Measurements from ENCODE around the gene GJD3. TPM values are rescaled to one million over a fixed set of nuclear protein-coding genes. Genes with fewer than 3 reads are reported as not detected.

The GJD3 gene
- total RNA-seq, 1 experiment from 2014 or later = not detected

DNA sequence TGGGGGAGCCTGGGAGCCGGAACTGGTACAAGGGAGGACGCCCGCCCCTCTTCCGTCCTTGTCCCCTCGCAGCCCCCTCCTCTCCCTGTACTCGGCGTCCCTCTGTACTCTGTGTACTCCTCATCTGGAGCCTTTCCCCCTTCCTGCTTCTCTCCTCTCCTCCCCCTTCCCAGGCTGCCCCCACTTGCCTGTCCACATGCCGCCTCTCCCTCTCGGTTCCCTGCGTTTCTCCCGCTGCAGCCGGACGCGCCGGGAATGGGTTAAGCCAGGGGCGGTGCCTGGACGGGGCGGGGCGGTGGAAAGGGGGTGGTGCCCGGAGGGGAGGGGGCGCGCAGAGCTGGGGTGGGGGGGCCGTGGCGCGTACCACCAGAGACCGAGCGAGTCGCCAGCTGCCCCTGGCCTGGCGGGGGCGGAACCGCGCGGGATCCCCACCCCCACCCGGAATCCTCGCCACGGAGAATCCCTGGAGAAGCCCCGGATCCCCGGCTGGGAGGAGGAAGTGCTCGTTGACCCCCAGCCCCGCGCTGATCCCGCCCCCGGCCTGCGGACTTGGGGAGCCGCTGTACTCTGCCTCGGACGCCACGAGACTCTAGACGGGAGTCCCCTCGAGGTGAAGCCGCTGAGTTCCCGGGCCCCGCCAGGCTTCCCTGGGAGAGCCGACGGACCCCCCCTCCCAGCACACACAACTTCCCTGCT is 22.6 kb downstream of the GJD3 start:
- peaks cover 50% of the 10 kb centered on the region for H3K79me2 ChIP-seq (ENCODE audit: low read depth)
- ChIA-PET CTCF (interaction anchor here (1.2 kb wide), 1 partner anchor 25 kb away, joined by 11 read pairs; no protein-coding TSS in a partner anchor), POLR2A (ENCODE audit: unreplicated experiment) (no interaction called here)
- peak overlapping the region; percentile 82 for H2AFZ ChIP-seq
- H3K9me2 ChIP-seq (ENCODE audit: insufficient read depth) = no peaks in the 10 kb centered on the region
- H3K36me3 ChIP-seq (ENCODE audit: low read depth) = no peaks in the 10 kb centered on the region
- H3K4me1 ChIP-seq (replicated peaks; ENCODE audit: insufficient read depth) = peaks cover 12% of the 10 kb centered on the region; the same call in 1 of the 2 replicates
- H3K27me3 ChIP-seq (ENCODE audit: insufficient read depth, low read depth) = no peaks in the 10 kb centered on the region
- peak; percentile 51 to 71 for DNase-seq
- intact Hi-C loops (cut with micrococcal nuclease; ENCODE audit: unreplicated experiment) = loop anchor here (1.0 to 2.0 kb wide), 3 partner anchors 23 to 39 kb away; no protein-coding TSS in a partner anchor
- H3K4me3 ChIP-seq = peak overlapping the region; percentile 65
- no TSS peak for BruUV-seq (replicated peaks)
- H3K9me3 ChIP-seq (ENCODE audit: insufficient read depth, low read depth) = no peaks in the 10 kb centered on the region
- H3K4me2 ChIP-seq = peak overlapping the region; percentile 82
- no peaks in the 10 kb centered on the region; the same call in 1 of the 2 replicates for H4K20me1 ChIP-seq (ENCODE audit: insufficient read depth)
- H3K27ac ChIP-seq = peak overlapping the region; percentile 49
- TF ChIP-seq EZH2 (IDR thresholded peaks at IDR 0.05; ENCODE audit: low read depth) = no peak
- TF ChIP-seq, protein P1, sequence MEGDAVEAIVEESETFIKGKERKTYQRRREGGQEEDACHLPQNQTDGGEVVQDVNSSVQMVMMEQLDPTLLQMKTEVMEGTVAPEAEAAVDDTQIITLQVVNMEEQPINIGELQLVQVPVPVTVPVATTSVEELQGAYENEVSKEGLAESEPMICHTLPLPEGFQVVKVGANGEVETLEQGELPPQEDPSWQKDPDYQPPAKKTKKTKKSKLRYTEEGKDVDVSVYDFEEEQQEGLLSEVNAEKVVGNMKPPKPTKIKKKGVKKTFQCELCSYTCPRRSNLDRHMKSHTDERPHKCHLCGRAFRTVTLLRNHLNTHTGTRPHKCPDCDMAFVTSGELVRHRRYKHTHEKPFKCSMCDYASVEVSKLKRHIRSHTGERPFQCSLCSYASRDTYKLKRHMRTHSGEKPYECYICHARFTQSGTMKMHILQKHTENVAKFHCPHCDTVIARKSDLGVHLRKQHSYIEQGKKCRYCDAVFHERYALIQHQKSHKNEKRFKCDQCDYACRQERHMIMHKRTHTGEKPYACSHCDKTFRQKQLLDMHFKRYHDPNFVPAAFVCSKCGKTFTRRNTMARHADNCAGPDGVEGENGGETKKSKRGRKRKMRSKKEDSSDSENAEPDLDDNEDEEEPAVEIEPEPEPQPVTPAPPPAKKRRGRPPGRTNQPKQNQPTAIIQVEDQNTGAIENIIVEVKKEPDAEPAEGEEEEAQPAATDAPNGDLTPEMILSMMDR (conservative IDR thresholded peaks at IDR 0.05) = no peak
- H3F3A ChIP-seq (ENCODE audit: insufficient read depth, low read depth) = peaks cover 23% of the 10 kb centered on the region

DNA sequence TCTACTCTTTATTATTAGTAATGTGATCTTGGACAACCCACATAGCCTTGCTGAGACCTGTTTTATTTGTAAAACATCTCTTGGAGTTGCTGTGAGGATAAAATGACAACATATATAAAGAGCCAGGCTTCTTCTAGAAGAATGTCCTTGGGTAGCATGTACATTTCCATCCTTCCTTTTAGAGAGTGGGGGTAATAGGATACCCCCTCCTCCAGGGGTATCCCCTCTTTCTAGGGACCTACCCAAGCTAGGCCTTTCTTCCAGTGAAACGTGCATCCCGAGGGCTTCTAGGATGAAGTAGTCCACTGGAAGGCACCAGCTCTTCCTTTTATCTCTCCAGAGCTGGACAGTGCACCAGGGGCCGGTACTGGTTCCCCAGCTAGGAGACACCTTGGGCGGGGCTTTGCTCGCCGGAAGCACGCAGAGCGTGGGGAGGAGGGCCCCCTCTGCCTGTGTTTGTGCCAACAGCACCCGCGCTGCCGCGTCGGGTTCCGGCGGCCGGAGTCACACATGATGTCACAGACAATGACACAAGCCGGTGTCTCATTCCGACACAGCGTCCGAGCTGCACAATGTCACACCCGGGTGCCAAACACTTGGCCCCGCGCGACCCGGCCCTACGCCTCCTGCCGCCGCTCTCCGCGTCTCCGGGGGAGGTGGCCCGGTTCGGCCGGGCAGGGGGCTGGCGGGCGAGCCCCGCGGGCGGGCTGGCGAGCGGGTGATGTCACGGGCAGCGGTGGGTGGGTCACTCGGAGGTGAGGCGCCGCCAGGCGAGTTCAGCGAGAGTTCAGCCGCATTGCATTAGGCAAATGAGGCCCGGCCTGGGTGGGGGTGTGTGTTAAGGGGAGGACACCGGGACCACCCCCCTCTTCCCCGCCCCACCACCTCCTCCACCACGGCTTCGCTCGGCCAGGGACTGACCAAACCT is 23.4 kb downstream of the GJD3 start:
- Histone ChIP-seq H3K36me3 (ENCODE audit: low read depth) (no peaks in the 10 kb centered on the region), H3K79me2 (ENCODE audit: low read depth) (peaks cover 58% of the 10 kb centered on the region), H3K9me3 (ENCODE audit: insufficient read depth, low read depth) (no peaks in the 10 kb centered on the region), H3K4me2 (peak overlapping the region; percentile 82), H4K20me1 (ENCODE audit: insufficient read depth) (no peaks in the 10 kb centered on the region; the same call in 1 of the 2 replicates), H3K27ac (peak overlapping the region; percentile 49), H3K27me3 (ENCODE audit: insufficient read depth, low read depth) (no peaks in the 10 kb centered on the region), H3K4me1 (replicated peaks; ENCODE audit: insufficient read depth) (peaks cover 12% of the 10 kb centered on the region; the same call in 1 of the 2 replicates), H3F3A (ENCODE audit: insufficient read depth, low read depth) (peaks cover 23% of the 10 kb centered on the region), H2AFZ (peak overlapping the region; percentile 82), H3K4me3 (peak overlapping the region; percentile 65), H3K9me2 (ENCODE audit: insufficient read depth) (no peaks in the 10 kb centered on the region)
- TSS peak; percentile 65 for BruUV-seq (replicated peaks)
- DNase-seq = peak; percentile 73 to 82
- intact Hi-C loops (cut with micrococcal nuclease; ENCODE audit: unreplicated experiment) = loop anchor here (1.0 to 2.0 kb wide), 3 partner anchors 22 to 38 kb away; no protein-coding TSS in a partner anchor
- ChIA-PET POLR2A (ENCODE audit: unreplicated experiment) (interaction anchor here (0.7 kb wide), 1 partner anchor 1338 kb away, joined by 3 read pairs; no protein-coding TSS in a partner anchor), CTCF (interaction anchor here (0.5 to 1.2 kb wide), 2 partner anchors 24 to 138 kb away, joined by 6 to 11 read pairs; no protein-coding TSS in a partner anchor)
- TF ChIP-seq, protein P1 (conservative IDR thresholded peaks at IDR 0.05) = peak; percentile 43; the same call in 1 of the 2 replicates
- no peak for TF ChIP-seq EZH2 (IDR thresholded peaks at IDR 0.05; ENCODE audit: low read depth)

DNA sequence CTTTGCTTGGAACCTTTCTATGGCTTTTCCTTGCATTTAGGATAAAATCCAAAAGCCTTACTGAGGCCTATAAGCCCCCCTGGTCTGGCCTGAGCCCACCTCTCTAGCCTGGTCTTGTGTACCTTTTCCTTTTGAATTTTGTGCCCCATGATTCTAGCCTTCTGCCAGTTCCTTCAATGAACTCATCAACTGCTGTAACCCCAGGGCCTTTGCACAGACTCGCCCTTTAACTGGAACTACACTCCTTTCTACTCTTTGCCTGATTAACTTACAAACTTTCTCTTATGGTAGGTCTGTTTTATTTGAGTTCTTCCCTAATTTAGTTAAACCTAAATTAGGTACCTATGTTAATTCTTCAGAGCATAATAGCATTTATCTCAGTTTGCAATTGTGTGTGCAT is 24.2 kb downstream of the GJD3 start:
- ChIA-PET CTCF (no interaction called here), POLR2A (ENCODE audit: unreplicated experiment) (no interaction called here)
- no peaks in the 10 kb centered on the region for H3K36me3 ChIP-seq (ENCODE audit: low read depth)
- no TSS peak for BruUV-seq (replicated peaks)
- no peaks in the 10 kb centered on the region for H3K27me3 ChIP-seq (ENCODE audit: insufficient read depth, low read depth)
- H3K4me2 ChIP-seq = peak overlapping the region; percentile 82
- peak overlapping the region; percentile 65; the same call in 1 of the 2 replicates for H3K4me3 ChIP-seq
- H3F3A ChIP-seq (ENCODE audit: insufficient read depth, low read depth) = peaks cover 23% of the 10 kb centered on the region
- H3K27ac ChIP-seq = peak overlapping the region; percentile 49
- H2AFZ ChIP-seq = no peak overlapping the region
- TF ChIP-seq EZH2 (IDR thresholded peaks at IDR 0.05; ENCODE audit: low read depth) = no peak
- TF ChIP-seq, protein P1 (conservative IDR thresholded peaks at IDR 0.05) = no peak
- no peaks in the 10 kb centered on the region for H3K9me2 ChIP-seq (ENCODE audit: insufficient read depth)
- peaks cover 62% of the 10 kb centered on the region for H3K79me2 ChIP-seq (ENCODE audit: low read depth)
- intact Hi-C loops (cut with micrococcal nuclease; ENCODE audit: unreplicated experiment) = loop anchor here (2.0 kb wide), 2 partner anchors 22 to 30 kb away; no protein-coding TSS in a partner anchor
- no peaks in the 10 kb centered on the region for H3K9me3 ChIP-seq (ENCODE audit: insufficient read depth, low read depth)
- DNase-seq = no peak
- H4K20me1 ChIP-seq (ENCODE audit: insufficient read depth) = no peaks in the 10 kb centered on the region; the same call in 1 of the 2 replicates
- peaks cover 17% of the 10 kb centered on the region for H3K4me1 ChIP-seq (replicated peaks; ENCODE audit: insufficient read depth)

Measured in PC-9 (cell line).